ENCODE data around the gene LY6G6F. TPM values are rescaled to one million over a fixed set of nuclear protein-coding genes. Genes with fewer than 3 reads are reported as not detected.

The LY6G6F gene
- 1 to 10 TPM in 3 of 5 donors, under 1 TPM in 1, not detected in 1; 0.88 to 1.5 (median 1.2) TPM for polyA plus RNA-seq (ENCODE audit: insufficient read depth in 1 of 5, insufficient read length in 5 of 5, low replicate concordance in 1 of 5)
- long read RNA-seq, donor 1, result 0 reads
- long read RNA-seq, donor 2, result 0 reads
- long read RNA-seq, donor 3, partial matches to known transcripts, result 0 of 1 reads
- long read RNA-seq, donor 3, other reads (novel, unspliced or antisense), result 0 of 1 reads
- long read RNA-seq, donor 4, result 0 reads
- long read RNA-seq, donor 5, result 0 reads
- long read RNA-seq, donor 6, result 0 reads
- long read RNA-seq, donor 7, result 0 reads
- long read RNA-seq, donor 8, result 0 reads

GRCh38 chr6:31706599-31706998 lies at the start of gene LY6G6F:
Gene LY6G6F (plus strand): TSS chr6:31706866. CDS start chr6:31706907, 41 bp downstream.
- no peak for DNase-seq

- no peak for DNase-seq
Measured at GRCh38 chr6:31657406-31658157, 49.1 kb upstream of the LY6G6F start.

DNA sequence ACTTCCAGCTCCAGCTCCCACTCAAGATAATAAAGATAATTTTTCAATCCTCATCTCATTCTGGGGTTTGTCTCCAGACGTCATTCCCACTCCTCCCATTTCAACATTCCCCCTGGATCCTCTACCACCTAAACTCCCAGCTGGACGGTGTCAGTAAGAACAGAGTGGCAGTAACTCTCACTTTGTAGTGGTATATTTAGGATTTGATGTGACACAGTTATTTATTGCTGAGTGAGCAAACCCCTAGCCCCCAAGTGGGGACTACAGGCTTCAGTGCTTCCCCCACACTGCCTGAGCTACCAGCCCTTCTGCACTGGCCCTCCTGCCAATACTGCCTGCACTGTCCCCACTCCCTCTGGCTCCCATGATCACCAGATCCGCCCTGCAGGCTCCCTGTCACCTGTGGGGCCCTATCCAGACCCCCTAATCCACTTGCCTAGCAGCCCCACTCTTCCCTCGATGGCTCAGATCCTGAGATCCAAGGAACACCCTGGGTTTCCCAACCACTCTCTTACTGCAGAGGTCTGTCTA lies 48.4 kb upstream of the LY6G6F start:
- DNase-seq, result no peak

GRCh38 chr6:31658983-31659648 lies 47.5 kb upstream of the LY6G6F start:
- DNase-seq, result no peak

GRCh38 chr6:31659649-31660380 lies 46.9 kb upstream of the LY6G6F start:
- DNase-seq, result no peak

DNA sequence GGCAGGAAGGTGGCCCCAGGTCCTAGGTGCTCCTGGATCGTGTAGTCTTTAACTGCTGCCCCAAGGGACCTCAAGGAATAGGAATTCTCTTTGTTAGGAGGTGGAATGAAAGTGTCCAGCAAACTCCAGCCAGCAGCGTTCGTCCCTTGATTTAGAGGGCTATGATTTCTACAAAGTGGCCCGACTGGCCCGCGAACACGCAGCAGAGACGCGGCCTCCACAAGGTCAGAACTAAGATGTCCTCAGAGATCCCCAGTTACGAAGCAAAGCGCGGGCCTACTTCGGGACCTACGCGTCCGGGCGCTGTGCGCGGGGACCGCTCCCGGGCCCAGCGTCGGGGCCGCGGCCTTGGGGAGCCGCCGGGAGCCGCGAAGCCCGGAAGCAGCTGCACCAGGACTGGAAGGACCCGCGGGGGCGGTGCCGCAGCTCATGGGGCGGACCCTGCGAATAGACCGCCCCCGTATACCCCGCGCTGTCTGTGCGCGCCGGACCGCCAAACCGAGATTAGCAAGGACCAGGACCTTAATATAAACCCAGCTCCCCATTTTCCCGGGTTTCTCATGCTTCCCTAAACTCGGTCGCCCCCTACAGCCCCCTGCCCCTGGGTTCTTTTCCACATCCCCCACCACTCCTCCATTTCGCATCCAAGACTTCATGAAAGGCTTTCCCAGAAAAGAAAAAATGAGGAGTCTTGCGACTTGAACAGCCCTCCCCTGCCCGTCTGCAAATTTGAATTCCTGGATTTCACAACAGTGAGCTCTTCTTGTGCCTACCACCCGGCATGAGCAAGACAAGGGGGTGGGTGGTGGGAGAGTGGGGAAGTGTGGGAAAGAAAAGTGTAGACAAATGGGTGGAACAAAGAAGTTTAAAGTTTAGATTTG lies 46.0 kb upstream of the LY6G6F start, which contains the start of gene C6orf47:
C6orf47 (minus strand) TSS at position 398 of the 881 bp plus-strand sequence. CDS start 831 bp downstream, outside the sequence.
- DNase-seq, result peak; percentile 83 to 84

DNA sequence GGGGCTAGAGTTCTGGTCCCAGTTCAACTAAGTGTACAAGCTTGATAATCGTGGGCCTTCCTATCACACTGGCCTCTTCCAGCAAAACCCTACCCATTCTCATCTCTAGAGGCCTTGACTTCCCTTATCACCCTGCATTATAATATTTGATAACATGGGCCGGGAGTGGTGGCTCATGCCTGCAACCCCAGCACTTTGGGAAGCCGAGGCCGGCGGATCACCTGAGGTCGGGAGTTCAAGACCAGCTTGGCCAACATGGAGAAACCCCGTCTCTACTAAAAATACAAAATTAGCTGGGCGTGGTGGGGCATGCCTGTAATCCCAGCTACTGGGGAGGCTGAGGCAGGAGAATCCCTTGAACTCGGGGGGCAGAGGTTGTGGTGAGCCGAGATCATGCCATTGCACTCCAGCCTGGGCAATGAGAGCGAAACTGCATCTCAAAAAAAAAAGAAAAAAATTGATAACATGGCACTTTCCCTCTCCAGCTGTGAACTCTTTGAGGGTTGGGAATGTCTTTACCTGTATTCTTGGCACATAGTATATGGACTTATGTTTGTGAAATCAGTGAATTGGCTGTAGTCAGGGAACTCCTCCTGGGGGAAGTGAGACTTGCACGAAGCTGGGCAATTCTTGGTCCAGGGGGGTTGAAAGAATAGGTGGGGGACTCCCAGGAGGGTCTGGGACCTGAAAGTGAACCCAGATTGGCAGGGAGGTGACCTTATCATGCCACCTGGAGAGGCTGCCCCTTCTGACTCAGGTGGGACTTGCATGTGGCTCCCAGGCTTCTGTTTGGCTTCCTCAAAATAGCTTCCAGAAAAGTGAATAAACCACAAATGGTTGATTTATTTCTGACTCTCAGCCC lies 45.2 kb upstream of the LY6G6F start:
- no peak for DNase-seq

GRCh38 chr6:31662124-31662723 lies 44.4 kb upstream of the LY6G6F start:
- no peak for DNase-seq

- no peak for DNase-seq
Measured at GRCh38 chr6:31663126-31663960, 43.3 kb upstream of the LY6G6F start.

DNA sequence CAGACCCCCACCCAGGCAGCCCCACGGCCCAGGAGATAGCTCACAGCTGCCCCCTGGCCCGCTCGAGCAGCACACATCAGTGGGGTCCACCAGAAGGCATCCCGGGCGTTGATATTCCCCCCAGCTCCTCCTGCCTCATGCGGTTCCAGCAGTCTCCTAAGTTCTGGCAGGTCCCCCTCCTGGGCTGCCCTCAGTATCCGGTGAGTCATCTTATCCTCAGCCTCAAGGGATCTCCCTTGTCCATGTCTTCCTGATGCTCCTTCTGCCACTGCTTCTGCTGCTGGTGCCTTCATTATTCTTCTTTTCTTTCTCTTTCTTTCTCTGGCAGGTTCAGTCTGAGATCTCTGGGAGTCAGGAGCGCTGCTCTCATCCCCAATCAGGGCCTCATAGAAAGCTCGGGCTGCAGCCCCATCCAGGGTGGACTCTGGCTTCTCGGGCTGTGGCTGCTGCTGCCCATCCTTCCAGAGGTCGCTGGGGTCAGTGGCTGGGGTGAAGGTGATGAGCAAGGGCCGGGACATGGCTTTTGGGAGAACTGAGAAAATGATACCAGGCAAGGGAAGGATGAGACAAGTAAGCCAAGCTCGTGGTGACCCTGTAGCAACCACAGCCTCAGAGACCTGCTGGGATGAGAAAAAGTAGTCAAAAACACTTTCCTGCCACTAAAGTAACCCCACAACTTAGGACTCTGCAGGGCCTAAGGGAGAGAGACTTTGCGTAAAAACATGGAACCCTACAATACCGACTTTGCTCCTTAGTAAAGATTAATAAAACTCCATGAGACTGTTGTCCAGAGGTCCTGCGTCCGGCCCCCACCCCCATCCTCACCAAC lies 42.5 kb upstream of the LY6G6F start:
- no peak for DNase-seq

- peak; percentile 93 to 95 for DNase-seq
Measured at GRCh38 chr6:31664790-31665500, 41.7 kb upstream of the LY6G6F start, which contains the start of gene GPANK1. Gene GPANK1 (minus strand): TSS chr6:31664997. CDS start chr6:31664478, 519 bp downstream.

DNA sequence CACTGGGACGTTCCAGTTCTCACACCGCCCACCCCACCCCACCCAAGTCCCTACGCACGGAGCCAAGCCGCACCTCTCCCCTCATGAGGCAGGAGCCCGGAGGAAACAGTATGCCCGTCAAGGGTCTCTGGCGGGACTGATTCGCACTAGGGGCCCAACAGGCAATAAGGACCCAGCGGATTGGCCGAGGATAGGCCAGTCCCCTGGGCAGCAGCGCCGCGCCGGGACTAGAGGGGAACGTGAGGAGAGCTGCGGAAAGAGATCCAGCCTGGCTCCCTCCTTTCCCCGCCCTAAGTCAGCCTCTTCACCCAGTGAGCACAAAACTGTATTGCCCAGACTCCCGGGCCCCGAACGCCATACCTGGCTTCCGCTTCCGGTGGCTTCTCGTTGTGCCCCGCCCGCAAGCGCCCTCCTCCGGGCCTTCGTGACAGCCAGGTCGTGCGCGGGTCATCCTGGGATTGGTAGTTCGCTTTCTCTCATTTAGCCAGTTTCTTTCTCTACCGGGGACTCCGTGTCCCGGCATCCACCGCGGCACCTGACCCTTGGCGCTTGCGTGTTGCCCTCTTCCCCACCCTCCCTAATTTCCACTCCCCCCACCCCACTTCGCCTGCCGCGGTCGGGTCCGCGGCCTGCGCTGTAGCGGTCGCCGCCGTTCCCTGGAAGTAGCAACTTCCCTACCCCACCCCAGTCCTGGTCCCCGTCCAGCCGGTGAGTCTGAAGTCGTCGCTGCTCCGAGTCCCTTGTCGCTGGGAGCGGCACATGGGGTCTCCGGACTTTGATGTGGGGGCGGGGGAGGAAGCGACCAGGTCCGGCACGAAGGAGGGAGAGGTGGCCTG lies 40.9 kb upstream of the LY6G6F start, which contains the start of gene CSNK2B:
CSNK2B (plus strand) TSS at position 580 of the 836 bp plus-strand sequence. CDS start 752 bp downstream, outside the sequence.
- peak; percentile 97 for DNase-seq

GRCh38 chr6:31666337-31666965 lies 40.2 kb upstream of the LY6G6F start:
- DNase-seq, result no peak

GRCh38 chr6:31669676-31670075 lies 37.0 kb upstream of the LY6G6F start, which contains the start of gene LY6G5B:
Gene LY6G5B (plus strand): TSS chr6:31669976. CDS start chr6:31670951, 975 bp downstream.
- DNase-seq, result no peak
